GM19328 (cell line): Measurements from ENCODE around the gene RNF207.
A peak's percentile ranks its signal among the peaks of the same experiment; 100 is the strongest.
"Not testable (repeated sequence)": the region's sequence is repeated elsewhere in the genome, so short reads cannot be mapped to it uniquely, and the experiment has no call there.

Experiments
- ATAC-seq: cut with Tn5 transposase; IDR thresholded peaks from one replicate; pipeline ENCODE4 v1.9.1; 2021; ENCODE audit warnings: mild to moderate bottlenecking, moderate library complexity; ENCODE audit not compliant: unreplicated experiment

Gene RNF207

GRCh38 chr1:6199298-6200187, 6.4 kb upstream of the RNF207 start, which contains the start of gene RPL22:
TSS of gene RPL22 (minus strand) at chr1:6199595. CDS start at chr1:6199573, 22 bp downstream.
- ATAC-seq: peak; percentile 95

GRCh38 chr1:6200188-6200809, 5.6 kb upstream of the RNF207 start:
- no peak for ATAC-seq

GRCh38 chr1:6202256-6202655, 3.7 kb upstream of the RNF207 start:
- no peak for ATAC-seq

GRCh38 chr1:6206520-6206855, 569 bp downstream of the RNF207 start:
- ATAC-seq: no peak

GRCh38 chr1:6207075-6207885, 1.4 kb downstream of the RNF207 start:
- ATAC-seq: no peak

GRCh38 chr1:6207921-6208320, 2.0 kb downstream of the RNF207 start:
- ATAC-seq: no peak

- no peak for ATAC-seq
These were observed 3.1 kb downstream of the RNF207 start for GRCh38 chr1:6208723-6209660.

- ATAC-seq: no peak
These were observed 4.0 kb downstream of the RNF207 start for GRCh38 chr1:6209661-6210580.

- no peak for ATAC-seq
These were observed 4.9 kb downstream of the RNF207 start for GRCh38 chr1:6210591-6211355.

- no peak for ATAC-seq
These were observed 5.8 kb downstream of the RNF207 start for GRCh38 chr1:6211731-6212130.

GRCh38 chr1:6212193-6212959, 6.5 kb downstream of the RNF207 start:
- no peak for ATAC-seq

- no peak for ATAC-seq
These were observed 12.7 kb downstream of the RNF207 start for GRCh38 chr1:6218375-6219164.

- not testable (repeated sequence) for ATAC-seq
These were observed 13.7 kb downstream of the RNF207 start for GRCh38 chr1:6219641-6220040.

GRCh38 chr1:6220236-6220635, 14.3 kb downstream of the RNF207 start:
- ATAC-seq: no peak

- no peak for ATAC-seq
These were observed 15.4 kb downstream of the RNF207 start for GRCh38 chr1:6221210-6221784.

- no peak for ATAC-seq
These were observed 16.7 kb downstream of the RNF207 start for GRCh38 chr1:6222636-6223035.

GRCh38 chr1:6223617-6224016, 17.7 kb downstream of the RNF207 start:
- ATAC-seq: no peak
